Retinal pigment epithelial cell (primary cell): Measurements from ENCODE around the gene C10orf71.

Source experiments
- DNase-seq: peaks from one replicate; pipeline ENCODE4 v3.0.0-alpha.2; 2010; ENCODE audit warnings: low read depth
- H3K4me3 ChIP-seq: 2 replicates; pipeline ENCODE4 v1.5.1; 2011; ENCODE audit warnings: mild to moderate bottlenecking, low read length, control low read depth, moderate library complexity
- TF ChIP-seq, protein P1 (sequence below): conservative IDR thresholded peaks from 2 replicates; pipeline ENCODE4 v1.5.1; 2011; ENCODE audit warnings: low read depth, low read length, control low read depth, inconsistent platforms

Gene C10orf71

DNA sequence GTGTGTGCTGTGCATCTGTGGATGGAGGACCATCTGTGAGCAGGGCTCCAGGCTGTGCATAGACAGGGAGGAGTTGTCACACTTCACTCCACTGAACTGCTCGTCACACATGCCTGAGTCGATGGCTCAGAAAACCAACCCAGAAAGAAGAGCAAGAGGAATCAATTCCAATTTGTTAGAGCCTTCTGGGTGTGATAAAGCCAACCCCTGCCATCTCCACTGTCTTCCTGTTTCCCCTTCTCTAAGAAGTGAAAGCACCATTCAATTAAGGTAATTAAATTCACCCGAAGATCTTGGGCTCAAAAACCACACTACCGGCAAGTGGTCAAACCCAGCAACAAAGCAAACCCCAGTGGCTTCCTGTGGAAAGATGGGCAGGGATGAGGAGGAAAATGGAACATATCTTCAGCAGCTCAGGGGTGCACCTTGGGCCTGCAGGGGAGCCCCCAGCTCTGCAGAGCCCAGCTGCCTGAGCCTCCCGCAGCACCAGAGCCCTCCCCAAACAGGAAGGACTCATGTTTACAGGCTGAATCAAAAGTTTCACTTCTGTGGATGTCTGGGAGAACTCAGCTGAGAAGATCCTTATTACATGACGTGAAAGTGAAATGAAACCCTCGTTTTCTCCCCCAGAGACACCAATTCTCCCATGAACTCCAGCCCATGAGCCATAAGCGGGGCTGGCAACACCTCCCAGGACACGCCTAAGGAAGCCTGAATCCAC is 10.9 kb downstream of the C10orf71 start:
- TF ChIP-seq, protein P1, sequence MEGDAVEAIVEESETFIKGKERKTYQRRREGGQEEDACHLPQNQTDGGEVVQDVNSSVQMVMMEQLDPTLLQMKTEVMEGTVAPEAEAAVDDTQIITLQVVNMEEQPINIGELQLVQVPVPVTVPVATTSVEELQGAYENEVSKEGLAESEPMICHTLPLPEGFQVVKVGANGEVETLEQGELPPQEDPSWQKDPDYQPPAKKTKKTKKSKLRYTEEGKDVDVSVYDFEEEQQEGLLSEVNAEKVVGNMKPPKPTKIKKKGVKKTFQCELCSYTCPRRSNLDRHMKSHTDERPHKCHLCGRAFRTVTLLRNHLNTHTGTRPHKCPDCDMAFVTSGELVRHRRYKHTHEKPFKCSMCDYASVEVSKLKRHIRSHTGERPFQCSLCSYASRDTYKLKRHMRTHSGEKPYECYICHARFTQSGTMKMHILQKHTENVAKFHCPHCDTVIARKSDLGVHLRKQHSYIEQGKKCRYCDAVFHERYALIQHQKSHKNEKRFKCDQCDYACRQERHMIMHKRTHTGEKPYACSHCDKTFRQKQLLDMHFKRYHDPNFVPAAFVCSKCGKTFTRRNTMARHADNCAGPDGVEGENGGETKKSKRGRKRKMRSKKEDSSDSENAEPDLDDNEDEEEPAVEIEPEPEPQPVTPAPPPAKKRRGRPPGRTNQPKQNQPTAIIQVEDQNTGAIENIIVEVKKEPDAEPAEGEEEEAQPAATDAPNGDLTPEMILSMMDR, result no peak
- no peak overlapping the region for H3K4me3 ChIP-seq
- DNase-seq, result no peak

DNA sequence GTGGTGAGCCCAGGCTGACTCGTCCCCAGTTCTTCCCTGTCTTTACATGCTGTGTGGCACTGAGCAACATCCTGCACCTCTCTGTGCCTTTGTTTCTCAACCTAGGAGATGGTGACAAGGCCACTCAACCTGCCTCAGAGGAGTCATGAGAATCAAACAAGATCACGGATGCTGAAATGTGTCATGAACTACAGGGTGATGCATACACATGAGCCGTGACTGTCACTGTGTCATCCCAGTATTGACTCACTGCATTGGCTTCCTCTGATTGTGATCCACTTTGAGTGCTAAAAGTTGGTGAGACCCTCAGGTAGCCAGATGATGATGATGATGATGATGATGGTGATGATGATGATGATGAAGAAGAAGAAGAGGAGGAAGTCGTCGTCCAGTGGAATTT is 11.5 kb downstream of the C10orf71 start:
- TF ChIP-seq, protein P1, result no peak
- DNase-seq, result no peak
- H3K4me3 ChIP-seq, result no peak overlapping the region

DNA sequence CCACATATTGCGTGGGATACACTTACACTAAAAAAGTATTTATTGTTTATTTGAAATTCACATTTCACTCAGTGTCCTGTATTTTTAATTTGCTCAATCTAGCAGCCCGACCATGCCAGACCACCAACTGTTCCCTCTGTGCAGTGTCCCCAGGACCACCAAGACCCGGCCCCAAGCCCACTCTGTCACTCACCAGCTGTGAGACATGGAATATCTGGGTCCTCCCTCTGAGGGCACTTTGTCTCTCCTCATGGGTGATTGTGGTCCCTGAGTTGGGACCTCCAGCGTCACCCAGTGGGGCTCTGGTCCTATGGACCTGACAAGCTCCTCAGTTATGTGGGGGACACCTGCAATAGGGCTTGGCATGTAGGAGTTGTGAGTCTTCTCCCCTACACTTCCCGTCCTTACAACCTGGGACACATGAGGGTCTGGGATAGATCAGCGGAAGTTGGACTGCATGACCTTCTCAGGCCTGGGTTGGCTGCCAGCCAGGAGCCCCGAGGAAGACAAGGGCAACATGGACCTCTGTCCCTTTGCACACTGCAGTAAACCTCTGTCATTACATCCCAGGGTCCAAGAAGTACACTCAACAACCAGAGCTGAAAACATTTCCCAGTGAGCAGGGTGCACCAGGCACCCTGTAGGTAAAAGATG is 12.1 kb downstream of the C10orf71 start:
- no peak overlapping the region for H3K4me3 ChIP-seq
- TF ChIP-seq, protein P1, result no peak
- no peak for DNase-seq

DNA sequence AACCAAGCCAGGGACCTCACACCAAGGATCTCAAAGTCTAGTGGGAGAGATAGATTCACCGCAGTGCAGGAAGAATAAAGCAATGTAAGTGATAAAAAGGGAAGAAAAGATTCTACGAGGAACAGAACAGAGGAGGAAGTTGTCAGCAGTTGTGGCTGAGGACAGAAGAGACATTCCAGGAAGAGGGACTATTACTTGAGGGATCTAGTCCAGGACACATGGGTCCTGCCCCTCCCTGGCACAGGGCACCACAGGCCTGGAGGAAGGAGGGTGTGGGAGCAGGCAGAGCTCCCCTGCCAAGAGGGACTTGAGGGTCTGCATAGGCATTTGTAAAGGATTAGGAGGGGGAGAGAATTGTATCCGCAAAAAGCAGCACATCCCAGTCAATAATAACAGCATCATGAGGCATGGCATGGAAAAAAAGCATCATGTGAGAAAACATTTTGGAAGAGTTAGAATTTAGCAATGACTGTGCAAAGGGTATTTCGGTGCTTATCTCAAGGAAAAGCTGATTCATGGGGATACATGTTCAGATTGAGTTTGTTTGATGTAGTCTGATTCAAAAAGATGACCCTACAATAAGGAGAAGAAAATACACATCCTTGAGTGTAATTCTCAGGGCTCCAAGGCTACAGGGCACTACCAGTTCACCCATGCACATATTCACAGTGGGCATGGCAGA is 12.7 kb downstream of the C10orf71 start:
- TF ChIP-seq, protein P1, result no peak
- no peak for DNase-seq
- H3K4me3 ChIP-seq, result no peak overlapping the region

DNA sequence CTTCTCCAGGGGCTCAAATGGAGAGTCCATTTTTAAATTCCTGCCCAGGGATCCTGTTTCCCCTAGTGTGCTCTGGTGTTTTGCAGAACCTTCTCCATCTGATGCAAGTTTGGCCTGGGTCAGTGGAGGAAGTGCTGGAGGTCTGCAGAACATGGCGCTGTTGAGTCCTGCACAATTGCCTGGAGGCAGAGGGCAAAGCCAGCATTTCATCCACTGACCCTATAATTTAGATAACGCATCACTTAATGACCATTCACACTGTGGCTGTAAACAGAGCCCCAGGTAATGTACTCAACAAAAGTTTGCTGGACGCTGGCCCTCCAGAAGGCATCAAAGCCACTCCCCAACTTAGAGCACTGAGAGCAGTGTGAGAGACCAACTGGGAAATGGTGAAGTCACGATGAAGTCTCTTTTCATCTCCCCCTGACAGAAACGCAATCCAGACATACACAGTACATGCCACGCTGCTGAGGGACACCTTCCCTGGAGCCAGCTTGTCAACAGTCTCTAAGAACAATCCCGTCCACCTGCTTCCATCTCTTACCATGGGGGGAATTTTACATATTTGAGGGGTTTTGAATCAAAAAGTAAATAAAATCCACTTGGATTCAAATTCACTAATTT is 13.4 kb downstream of the C10orf71 start:
- no peak for DNase-seq
- no peak overlapping the region for H3K4me3 ChIP-seq
- TF ChIP-seq, protein P1, result no peak

DNA sequence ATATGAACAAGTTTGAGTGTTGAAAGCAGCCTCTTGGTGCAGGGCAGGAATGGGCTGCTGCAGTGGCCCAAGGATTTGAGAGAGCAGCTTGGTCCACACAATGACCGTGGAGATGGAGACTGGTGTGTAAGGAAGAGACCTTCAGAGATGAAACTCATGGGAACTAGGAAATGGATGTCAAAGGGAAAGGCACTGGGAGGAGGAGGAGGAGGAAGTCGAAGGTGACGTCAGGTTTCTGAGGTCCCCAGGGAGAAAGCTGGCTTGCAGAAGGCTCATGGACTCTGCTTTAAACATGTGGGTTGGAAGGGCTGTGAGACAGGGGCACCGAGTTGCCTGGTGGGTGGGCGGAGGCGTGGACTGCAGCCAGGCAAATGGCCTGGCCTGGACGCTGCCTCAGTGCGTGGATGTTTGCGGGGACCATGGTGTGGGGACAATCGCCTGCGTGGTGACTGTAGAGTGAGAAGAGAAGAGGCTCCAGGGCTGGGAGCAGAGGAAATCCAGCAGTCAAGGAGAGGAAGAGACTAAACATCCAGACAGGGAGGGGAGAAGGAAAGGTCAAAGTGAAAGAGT is 14.6 kb downstream of the C10orf71 start:
- H3K4me3 ChIP-seq, result no peak overlapping the region
- no peak for DNase-seq
- TF ChIP-seq, protein P1, result no peak
